ENCODE results near the gene EIF5B. TPM values are rescaled to one million over a fixed set of nuclear protein-coding genes. Genes with fewer than 3 reads are reported as not detected.

The EIF5B gene
- polyA plus RNA-seq, 1 experiment, result 4.8 TPM

DNA sequence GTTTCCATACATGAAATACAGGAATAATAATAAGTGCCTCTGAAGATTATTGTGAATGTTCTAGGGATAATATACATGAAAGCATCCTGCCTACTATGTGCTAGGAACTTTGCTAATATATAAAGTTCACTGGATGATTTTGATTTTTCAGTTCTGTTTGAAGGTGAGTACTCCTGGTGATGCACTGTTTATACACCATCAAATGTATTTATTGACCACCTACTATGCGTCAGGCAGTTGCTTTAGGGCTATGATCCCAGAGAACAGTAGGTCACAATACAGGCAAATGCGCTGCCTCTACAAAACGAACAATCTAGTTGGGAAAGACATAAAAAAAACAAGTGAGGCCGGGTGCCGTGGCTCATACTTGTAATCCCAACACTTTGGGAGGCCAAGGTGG is 11.8 kb upstream of the EIF5B start:
- H3K4me3 ChIP-seq (ENCODE audit: low read depth, low read length), result no peak overlapping the region
- no peak for DNase-seq (ENCODE audit: low read depth)
- H3K27me3 ChIP-seq (ENCODE audit: control insufficient read depth, insufficient read depth, low read length), result no peaks in the 10 kb centered on the region
- CTCF ChIA-PET, result interaction anchor here (0.7 kb wide), 1 partner anchor 12 kb away, joined by 3 read pairs; the partner anchor contains the start of gene EIF5B
- H3K36me3 ChIP-seq (ENCODE audit: control insufficient read depth, insufficient read depth, low read length), result peaks cover 9% of the 10 kb centered on the region
- POLR2A ChIA-PET, result no interaction called here
- TF ChIP-seq, protein P1, sequence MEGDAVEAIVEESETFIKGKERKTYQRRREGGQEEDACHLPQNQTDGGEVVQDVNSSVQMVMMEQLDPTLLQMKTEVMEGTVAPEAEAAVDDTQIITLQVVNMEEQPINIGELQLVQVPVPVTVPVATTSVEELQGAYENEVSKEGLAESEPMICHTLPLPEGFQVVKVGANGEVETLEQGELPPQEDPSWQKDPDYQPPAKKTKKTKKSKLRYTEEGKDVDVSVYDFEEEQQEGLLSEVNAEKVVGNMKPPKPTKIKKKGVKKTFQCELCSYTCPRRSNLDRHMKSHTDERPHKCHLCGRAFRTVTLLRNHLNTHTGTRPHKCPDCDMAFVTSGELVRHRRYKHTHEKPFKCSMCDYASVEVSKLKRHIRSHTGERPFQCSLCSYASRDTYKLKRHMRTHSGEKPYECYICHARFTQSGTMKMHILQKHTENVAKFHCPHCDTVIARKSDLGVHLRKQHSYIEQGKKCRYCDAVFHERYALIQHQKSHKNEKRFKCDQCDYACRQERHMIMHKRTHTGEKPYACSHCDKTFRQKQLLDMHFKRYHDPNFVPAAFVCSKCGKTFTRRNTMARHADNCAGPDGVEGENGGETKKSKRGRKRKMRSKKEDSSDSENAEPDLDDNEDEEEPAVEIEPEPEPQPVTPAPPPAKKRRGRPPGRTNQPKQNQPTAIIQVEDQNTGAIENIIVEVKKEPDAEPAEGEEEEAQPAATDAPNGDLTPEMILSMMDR (IDR thresholded peaks at IDR 0.05; ENCODE audit: insufficient read depth, low read depth, low read length), result no peak

DNA sequence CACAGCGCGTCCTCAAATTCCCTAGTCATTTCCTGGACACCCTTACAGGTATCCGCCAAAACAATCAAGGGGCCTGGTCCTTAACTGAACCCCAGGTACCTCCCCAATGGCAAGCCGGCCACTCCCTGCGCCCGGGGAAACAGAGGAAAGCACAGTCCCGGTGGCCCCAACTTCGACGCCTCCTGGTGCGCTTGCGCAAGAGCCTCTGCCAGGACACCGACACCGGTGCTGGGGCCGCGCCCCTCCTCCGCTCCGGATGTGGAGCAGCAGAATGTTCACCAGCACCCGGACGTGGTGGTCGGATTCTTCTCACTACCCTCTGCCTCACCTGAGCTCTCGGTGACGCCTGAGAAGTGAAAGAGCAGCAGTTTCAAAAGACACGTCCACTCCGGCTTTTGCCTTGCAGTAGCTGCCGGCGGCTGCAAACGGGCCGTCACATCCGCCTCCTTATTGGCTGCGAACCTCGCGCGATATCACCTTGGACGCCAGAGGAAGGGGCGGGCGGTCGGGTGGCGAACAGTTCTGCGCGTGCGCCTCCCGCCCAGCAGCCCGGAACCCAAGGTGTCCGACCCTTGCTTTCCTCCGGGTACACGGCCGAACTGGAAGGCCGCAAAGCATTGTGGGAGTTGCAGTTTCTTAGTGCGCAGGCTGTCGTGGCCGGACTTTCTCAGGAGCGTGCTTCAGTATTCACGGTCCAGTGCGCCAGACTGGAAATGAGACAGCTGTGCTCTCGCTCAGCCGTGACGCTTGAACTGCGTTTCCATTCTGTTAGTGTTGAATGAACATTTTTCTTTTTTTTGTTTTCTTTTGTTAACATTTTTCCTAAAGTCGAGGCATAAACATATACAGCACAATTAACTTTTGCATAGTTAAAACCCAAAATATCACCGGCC is 1.0 kb upstream of the EIF5B start, which contains the start of gene TXNDC9:
TSS of gene TXNDC9 (minus strand) at position 423 of the 893 bp plus-strand sequence. CDS start 3,123 bp downstream, outside the sequence.
- H3K27me3 ChIP-seq (ENCODE audit: control insufficient read depth, insufficient read depth, low read length), result no peaks in the 10 kb centered on the region
- ChIA-PET CTCF (interaction anchor here (0.6 to 3.9 kb wide), 21 partner anchors 11 to 926 kb away, joined by 3 to 16 read pairs (median 4); partner anchors contain the start of genes LIPT1, MITD1, MRPL30 and REV1), POLR2A (interaction anchor here (0.7 to 0.9 kb wide), 2 partner anchors 154 to 1227 kb away, joined by 3 read pairs; partner anchors contain the start of gene PDCL3)
- TF ChIP-seq, protein P1 (IDR thresholded peaks at IDR 0.05; ENCODE audit: insufficient read depth, low read depth, low read length), result no peak
- peaks cover 5% of the 10 kb centered on the region; the same call in 1 of the 2 replicates for H3K36me3 ChIP-seq (ENCODE audit: control insufficient read depth, insufficient read depth, low read length)
- peak within 1 kb of the TSS; percentile 97 for H3K4me3 ChIP-seq (ENCODE audit: low read depth, low read length)
- DNase-seq (ENCODE audit: low read depth), result peak; percentile 95

DNA sequence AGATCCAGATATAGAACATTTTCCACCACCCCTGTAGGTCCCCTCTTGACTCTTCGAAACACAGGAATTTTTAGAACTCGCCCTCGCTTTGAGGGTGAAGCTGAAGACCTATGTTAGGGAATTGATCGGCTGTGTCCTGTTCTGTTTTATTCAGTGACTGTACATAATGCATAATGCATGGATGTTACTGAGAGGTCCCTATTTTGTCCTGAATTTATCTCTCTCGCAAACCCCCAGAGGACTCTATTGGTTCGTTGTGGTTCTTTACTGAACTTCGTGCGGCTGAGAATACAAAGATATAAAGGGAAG is 431 bp upstream of the EIF5B start:
- H3K4me3 ChIP-seq (ENCODE audit: low read depth, low read length), result peak overlapping the region; percentile 97
- TF ChIP-seq, protein P1 (IDR thresholded peaks at IDR 0.05; ENCODE audit: insufficient read depth, low read depth, low read length), result no peak
- no peaks in the 10 kb centered on the region for H3K27me3 ChIP-seq (ENCODE audit: control insufficient read depth, insufficient read depth, low read length)
- no peak for DNase-seq (ENCODE audit: low read depth)
- ChIA-PET POLR2A (no interaction called here), CTCF (interaction anchor here (0.8 to 3.9 kb wide), 21 partner anchors 11 to 924 kb away, joined by 3 to 16 read pairs (median 4); partner anchors contain the start of genes LIPT1, MITD1, MRPL30 and REV1)
- H3K36me3 ChIP-seq (ENCODE audit: control insufficient read depth, insufficient read depth, low read length), result peaks cover 4% of the 10 kb centered on the region; the same call in 1 of the 2 replicates

DNA sequence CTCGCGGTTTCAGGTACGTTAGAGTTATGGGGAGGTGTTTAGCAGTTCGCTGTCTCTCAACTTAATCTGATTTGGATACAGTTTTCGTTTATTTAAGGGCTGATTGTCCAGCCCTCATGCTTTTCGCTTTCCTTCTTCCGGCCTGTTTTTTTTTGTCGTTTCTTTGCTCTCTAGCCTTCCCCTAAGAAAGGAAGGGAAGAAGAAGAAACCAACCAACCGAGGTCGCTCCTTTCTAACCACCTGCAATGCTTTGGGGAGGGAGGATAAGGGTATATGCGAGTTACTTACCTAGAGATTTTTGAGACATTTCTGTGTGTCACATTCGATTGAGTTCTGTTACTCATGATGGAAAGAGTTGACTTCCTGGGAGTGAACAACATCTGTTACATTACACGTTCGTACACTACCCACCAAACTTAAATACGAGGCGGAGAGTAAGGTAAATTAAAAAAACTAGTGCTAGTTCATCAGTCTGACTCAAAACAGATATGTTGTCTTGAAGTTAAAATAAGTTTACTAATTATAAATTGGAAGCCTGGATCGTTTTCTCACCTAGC is 918 bp downstream of the EIF5B start:
- Histone ChIP-seq H3K27me3 (ENCODE audit: control insufficient read depth, insufficient read depth, low read length) (no peaks in the 10 kb centered on the region), H3K4me3 (ENCODE audit: low read depth, low read length) (peak overlapping the region; percentile 97), H3K36me3 (ENCODE audit: control insufficient read depth, insufficient read depth, low read length) (no peaks in the 10 kb centered on the region)
- ChIA-PET CTCF (interaction anchor here (0.7 to 3.9 kb wide), 7 partner anchors 10 to 923 kb away, joined by 3 to 16 read pairs (median 5); partner anchors contain the start of genes LIPT1, REV1 and TSGA10), POLR2A (no interaction called here)
- TF ChIP-seq, protein P1 (IDR thresholded peaks at IDR 0.05; ENCODE audit: insufficient read depth, low read depth, low read length), result no peak
- DNase-seq (ENCODE audit: low read depth), result no peak

DNA sequence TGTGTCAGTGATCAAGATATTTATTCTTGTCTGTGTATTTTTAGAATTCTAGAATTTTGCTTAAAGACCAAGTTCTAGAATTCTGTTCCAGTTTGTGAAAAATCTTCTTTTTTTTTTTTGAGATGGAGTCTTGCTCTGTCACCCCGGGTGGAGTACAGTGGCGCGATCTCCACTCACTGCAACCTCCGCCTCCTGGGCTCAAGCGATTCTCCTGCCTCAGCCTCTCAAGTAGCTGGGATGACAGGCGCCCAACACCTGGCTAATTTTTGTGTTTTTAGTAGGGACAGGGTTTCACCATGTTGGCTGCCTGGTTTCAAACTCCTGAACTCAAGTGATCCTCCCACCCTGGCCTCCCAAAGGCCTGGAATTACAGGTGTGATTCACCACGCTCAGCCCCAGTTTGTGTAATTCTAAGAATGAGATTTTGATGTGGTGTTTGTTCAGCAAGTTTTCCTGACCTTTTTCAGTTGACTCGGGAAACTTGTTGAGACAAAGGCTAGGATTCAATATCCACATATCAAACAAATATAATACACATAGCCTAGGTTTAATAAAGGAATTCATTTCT is 3.6 kb downstream of the EIF5B start:
- Histone ChIP-seq H3K27me3 (ENCODE audit: control insufficient read depth, insufficient read depth, low read length) (no peaks in the 10 kb centered on the region), H3K4me3 (ENCODE audit: low read depth, low read length) (no peak overlapping the region), H3K36me3 (ENCODE audit: control insufficient read depth, insufficient read depth, low read length) (no peaks in the 10 kb centered on the region)
- TF ChIP-seq, protein P1 (IDR thresholded peaks at IDR 0.05; ENCODE audit: insufficient read depth, low read depth, low read length), result no peak
- DNase-seq (ENCODE audit: low read depth), result no peak
- CTCF ChIA-PET, result no interaction called here
- POLR2A ChIA-PET, result no interaction called here

All from BJ (cell line).